GM18951 (cell line): ENCODE data around the gene CELSR1.
A peak's percentile ranks its signal among the peaks of the same experiment; 100 is the strongest.

ENCODE experiments used
- POLR2A ChIP-seq: IDR thresholded peaks from 4 replicates; pipeline ENCODE4 v1.6.1; 2011; ENCODE audit warnings: mild to moderate bottlenecking; ENCODE audit not compliant: insufficient read length, insufficient read depth; ENCODE audit errors: extremely low read depth
- in situ Hi-C: fragments of 300-500 bp; cut with MboI; formaldehyde crosslinking; loops from one replicate; pipeline ENCODE4 v1.12.0; 2022; ENCODE audit warnings: low sequenced_read_pairs, mixed read lengths, inconsistent platforms; ENCODE audit not compliant: unreplicated experiment

The CELSR1 gene

GRCh38 chr22:46436595-46437175 is 100.7 kb downstream of the CELSR1 start:
- TF ChIP-seq POLR2A, result no peak
- in situ Hi-C loops, result loop anchor here (10.0 kb wide), 1 partner anchor 72 kb away; no protein-coding TSS in a partner anchor

- in situ Hi-C loops, result loop anchor here (10.0 kb wide), 1 partner anchor 69 kb away; no protein-coding TSS in a partner anchor
- TF ChIP-seq POLR2A, result no peak
Observed at GRCh38 chr22:46433318-46433717, 104.1 kb downstream of the CELSR1 start.

GRCh38 chr22:46432164-46433068 is 105.0 kb downstream of the CELSR1 start:
- in situ Hi-C loops, result loop anchor here (10.0 kb wide), 1 partner anchor 68 kb away; no protein-coding TSS in a partner anchor
- peak; percentile 32 for TF ChIP-seq POLR2A

GRCh38 chr22:46430961-46431838 is 106.2 kb downstream of the CELSR1 start:
- in situ Hi-C loops, result loop anchor here (10.0 kb wide), 1 partner anchor 66 kb away; no protein-coding TSS in a partner anchor
- no peak for TF ChIP-seq POLR2A

- in situ Hi-C loops, result no loop called here
- TF ChIP-seq POLR2A, result no peak
Observed at GRCh38 chr22:46429325-46429853, 108.0 kb downstream of the CELSR1 start.

GRCh38 chr22:46428602-46429324 is 108.7 kb downstream of the CELSR1 start:
- no peak for TF ChIP-seq POLR2A
- in situ Hi-C loops, result no loop called here

- in situ Hi-C loops, result no loop called here
- TF ChIP-seq POLR2A, result no peak
Observed at GRCh38 chr22:46428171-46428570, 109.2 kb downstream of the CELSR1 start.

GRCh38 chr22:46425016-46425415 is 112.4 kb downstream of the CELSR1 start:
- in situ Hi-C loops, result no loop called here
- no peak for TF ChIP-seq POLR2A

- no peak for TF ChIP-seq POLR2A
- in situ Hi-C loops, result no loop called here
Observed at GRCh38 chr22:46424496-46424895, 112.9 kb downstream of the CELSR1 start.

GRCh38 chr22:46422896-46423295 is 114.5 kb downstream of the CELSR1 start:
- no peak for TF ChIP-seq POLR2A
- in situ Hi-C loops, result no loop called here

GRCh38 chr22:46421267-46421666 is 116.2 kb downstream of the CELSR1 start:
- TF ChIP-seq POLR2A, result no peak
- in situ Hi-C loops, result no loop called here
